GM18870 (cell line): Measurements from ENCODE around the gene ZNF502.
"Not testable (repeated sequence)": the region's sequence is repeated elsewhere in the genome, so short reads cannot be mapped to it uniquely, and the experiment has no call there.

Experiments
- ATAC-seq: cut with Tn5 transposase; IDR thresholded peaks from one replicate; pipeline ENCODE4 v1.9.1; 2021; ENCODE audit warnings: moderate library complexity; ENCODE audit not compliant: unreplicated experiment

ZNF502 gene

DNA sequence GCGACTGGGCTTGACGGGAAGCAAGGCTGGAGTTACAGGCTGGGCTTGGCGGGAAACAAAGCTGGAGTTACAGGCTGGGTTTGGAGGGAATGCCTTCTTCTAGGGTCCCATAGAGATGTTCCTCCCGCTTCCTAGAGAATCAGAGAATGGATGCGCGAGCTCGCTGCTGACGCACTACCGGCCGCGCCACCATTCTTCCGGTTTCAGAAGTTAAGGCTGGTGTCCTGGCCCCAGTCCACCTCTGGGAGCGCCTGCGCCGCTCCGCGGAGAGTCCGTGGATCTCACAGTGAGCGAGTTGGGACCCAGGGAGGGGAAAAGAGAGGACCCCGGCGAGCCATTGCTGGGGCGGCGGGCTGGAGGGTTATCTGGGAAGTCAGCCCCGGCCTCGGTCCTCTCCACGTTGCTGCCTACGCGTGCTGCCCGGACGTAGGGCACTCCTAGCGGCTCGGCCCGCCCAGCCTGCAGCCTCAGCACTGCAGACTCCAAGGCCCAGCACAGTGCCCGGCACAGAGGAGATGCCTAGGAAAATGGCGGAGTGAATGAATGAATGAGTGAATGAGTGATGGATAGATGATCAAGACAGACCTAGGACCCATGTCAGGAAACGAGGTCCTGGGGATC is at the start of gene ZNF502:
Gene ZNF502, plus strand, starts transcription at position 206 of the 621 bp plus-strand sequence. CDS start 7,602 bp downstream, outside the sequence.
- no peak for ATAC-seq

DNA sequence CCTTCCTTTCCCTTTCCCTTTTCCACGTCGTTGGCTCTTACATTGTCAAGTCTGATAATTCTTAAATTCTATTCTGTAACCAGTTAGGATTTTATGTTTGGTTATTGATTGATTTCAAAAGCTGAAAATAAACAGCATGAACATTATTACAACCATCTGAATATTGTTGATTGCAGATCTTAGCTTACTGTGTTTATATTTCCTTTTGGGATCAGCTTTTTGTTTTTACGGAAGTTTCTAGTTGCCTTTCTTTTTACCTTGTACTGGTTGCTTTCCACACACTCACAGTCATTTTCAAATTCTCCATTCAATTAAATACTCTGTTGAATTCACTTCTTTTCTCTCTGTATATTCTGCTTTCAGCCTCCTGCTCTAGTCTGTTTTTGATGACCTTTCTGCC is 47.3 kb upstream of the ZNF502 start:
- no peak for ATAC-seq

DNA sequence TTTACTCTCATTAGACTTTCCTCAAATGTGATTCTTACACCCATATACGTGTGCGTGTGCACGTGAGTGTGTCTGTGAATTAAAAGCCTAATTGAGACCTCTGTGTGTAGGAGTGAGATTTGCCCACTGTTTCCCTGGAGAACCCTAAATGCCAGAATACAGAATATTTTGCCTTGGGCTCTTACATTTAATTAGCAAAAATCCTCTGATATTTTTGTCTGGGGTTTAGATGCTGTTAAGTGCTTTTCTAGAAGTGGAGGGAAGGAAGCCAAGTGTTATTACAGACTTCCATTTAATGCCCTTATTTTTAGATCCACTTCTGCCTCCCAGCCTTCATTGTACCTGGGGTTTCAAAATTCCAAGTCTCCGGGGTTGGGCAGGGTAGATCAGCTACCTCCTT is 46.1 kb upstream of the ZNF502 start:
- ATAC-seq: no peak

DNA sequence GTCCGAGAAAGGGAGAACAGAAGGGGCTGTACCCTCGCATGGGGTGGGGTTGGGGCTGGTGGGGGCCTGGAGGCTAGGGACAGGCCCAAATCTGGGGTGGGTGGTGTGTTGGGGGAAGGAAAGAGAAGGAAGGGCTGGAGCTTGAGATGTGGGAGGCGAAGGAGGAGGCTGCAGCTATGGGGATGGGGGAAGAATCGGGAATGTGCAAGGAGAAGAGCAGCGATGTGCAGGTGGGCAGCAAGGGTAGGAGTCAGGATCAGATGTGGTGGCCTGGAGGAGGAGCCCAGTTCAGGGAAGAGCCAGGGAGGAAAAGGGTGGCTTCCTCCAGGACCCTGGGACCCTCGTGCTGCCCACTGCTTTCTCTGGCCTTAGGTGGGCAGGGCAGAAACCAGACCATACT is 42.7 kb upstream of the ZNF502 start:
- no peak for ATAC-seq

DNA sequence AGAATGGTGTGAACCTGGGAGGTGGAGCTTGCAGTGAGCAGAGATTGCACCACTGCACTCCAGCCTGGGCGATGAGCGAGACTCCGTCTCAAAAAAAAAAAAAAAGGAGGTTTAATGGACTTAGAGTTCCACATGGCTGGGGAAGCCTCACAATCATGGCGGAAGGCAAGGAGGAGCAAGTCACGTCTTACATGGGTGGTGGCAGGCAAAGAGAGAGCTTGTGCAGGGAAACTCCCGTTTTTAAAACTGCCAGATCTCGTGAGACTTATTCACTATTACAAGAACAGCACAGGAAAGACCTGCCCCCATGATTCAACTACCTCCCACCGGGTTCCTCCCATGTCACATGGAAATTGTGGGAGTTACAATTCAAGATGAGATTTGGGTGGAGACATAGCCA is 39.0 kb upstream of the ZNF502 start:
- not testable (repeated sequence) for ATAC-seq

DNA sequence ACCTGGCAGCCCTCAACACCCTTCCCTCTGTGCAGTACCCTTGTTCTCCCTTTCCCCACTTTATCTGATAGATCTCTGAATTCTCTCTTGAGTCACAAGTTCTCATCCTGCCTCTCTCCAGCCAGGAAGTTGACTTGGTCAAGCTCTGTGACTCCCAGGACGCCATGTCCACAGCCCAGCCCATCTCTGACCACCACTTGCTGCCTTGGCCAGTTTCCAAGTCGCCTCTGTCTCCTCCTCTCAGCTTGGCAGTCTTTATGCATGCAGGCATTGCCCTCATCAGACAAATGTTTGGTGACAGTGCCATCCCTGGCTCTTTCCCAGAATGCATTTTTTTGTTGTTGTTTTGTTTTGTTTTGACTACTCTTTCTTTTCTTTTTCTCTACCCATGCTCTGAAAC is 38.2 kb upstream of the ZNF502 start:
- ATAC-seq: no peak

DNA sequence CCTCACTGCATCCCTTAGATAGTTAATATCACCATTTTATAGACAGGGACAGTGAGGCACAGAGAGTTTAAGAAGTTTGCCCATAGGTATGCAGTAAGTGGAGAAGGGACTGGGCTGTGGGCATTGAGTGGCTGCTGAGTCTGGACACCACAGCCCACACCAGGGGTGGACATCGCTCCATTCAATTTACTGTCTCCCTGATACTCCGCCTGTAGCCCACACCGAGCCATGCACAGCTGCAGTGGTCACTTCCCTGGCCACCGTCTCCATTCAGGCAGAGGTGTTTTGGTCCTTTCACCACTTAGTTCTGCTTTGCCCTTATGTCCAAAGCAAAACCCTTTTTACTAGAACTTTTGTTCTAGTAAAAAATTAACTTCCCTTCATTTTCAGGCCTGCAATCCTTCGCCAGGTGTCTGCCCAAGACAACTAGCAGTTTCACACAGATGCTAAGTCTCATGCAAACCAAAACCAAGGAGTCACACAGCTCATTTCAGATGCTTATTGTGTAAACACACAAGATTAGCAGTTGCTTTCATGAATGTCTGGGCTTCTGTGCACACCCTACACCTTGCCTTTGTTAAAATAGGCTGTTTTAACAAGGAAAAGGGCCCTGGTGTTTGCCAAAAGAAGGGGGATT is 33.9 kb upstream of the ZNF502 start:
- no peak for ATAC-seq

DNA sequence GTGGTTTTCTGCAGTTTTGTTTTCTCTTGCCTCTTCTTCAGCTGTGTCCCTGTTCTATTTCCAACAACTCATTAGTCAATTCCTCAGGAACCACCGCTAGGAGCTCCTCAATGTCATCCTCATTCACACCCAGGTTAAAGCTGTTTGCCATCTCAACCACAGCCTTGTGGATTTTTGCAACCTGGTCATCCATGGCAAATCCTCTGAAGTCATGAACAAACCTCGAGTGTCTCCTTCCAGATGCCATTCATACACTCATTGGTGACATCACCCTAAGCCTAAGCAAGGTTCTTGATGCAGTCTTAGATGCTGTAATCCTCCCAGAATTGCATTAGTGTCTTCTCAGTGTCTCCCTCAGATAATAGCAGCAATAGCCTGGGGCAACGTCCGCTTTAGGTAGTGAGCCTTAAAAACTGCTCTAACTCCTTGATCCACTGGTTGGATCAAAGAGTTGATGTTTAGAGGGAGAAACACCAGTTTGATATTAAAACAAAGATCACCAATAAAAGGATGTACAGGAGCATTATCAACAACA is 31.5 kb upstream of the ZNF502 start:
- ATAC-seq: no peak

DNA sequence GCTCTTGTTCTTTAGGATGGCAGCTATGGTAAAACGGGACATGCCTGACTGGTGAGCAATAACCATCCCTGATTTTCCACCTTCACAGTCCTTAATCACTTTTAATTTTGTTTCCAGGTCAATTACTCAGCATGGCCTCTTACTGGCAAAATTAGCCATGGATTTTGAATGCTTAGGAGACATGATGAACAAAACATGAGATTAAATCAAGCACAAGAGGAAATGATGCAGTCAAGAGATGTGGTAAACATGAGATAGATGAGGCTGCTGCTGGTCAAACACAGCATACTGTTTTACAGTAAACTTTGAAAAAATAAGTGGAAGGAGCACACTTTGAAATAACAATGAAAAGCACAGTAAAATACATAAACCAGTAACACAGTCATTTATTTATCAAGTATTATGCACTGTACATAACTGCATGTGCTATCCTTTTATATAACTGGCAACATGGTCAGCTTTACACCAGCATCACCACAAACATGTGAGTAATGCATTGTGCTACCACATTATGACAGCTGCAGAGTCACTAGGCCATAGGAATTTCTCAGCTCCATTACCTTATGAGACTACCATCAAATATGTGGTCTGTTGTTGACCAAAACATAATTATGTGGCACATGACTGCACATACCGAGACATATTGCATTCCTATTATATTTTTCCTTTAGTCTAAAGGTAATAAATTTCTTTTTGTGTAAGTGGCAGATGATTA is 30.1 kb upstream of the ZNF502 start:
- ATAC-seq: no peak

DNA sequence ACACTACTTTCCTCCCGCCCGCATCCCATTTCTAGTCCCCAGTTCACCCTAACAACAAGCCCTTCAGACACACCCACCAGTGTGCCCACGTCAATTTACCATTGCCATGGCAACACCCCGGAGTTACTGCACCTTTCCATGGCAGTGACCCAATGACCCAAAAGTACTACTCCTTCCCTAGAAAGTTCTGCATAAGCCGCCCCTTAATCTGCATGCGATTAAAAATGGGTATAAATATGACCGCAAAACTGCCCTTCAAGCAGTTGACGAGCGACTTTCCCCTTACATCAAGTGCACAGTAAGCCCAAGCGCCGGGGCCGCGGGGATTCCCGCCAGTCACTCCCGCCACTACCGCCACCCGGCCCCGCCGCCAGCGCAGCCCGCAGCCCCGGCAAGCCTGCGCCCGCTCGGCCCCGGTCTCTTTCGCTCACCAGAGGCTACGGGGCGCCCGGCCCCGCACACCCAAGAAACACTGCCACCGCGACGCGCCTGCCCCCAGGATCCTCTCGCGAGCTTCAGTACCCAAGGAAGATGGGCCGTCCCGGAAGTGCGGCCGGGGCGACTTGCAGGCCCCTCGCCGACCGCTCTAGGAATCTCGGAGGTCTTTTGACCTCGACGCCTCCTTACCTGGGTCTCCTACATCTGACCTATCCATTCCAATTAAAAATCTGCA is 27.2 kb upstream of the ZNF502 start:
- no peak for ATAC-seq

DNA sequence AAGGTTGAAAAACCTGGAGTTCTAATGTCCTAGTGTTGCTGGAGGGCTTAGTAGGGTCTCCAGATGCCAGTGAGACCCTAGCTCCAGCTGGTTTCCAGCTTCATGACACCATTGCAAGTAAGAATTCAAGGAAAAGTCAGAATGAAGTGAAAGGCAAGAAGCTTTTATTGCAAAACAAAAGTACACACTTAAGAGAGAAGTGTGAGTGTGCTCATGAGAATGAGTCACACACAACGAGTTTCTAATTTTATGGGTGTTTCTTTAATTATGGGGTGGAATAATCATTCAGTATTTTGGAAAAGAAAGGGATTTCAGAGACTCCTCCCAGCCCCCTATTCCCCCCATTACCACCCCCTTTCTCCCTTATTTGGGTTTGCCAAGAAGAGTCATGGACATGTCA is 24.6 kb upstream of the ZNF502 start:
- ATAC-seq: no peak

DNA sequence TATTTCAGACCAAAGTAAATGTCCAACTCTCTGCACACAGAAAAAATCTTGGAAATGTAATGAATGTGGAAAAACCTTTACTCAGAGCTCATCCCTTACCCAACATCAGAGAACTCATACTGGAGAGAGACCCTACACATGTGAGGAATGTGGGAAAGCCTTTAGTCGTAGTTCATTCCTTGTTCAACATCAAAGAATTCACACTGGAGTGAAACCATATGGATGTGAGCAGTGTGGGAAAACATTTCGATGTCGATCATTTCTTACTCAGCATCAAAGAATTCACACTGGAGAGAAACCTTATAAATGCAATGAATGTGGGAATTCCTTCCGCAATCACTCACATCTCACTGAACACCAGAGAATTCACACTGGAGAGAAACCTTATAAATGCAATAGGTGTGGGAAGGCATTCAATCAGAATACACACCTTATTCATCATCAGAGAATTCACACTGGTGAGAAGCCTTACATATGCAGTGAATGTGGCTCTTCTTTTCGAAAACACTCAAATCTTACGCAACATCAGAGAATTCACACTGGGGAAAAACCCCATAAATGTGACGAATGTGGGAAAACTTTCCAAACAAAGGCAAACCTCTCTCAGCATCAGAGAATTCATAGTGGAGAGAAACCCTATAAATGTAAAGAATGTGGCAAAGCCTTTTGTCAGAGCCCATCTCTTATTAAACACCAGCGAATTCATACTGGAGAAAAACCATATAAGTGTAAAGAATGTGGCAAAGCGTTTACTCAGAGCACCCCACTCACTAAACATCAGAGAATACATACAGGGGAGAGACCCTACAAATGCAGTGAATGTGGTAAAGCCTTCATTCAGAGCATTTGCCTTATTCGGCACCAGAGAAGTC is 9.0 kb downstream of the ZNF502 start:
- ATAC-seq: no peak

DNA sequence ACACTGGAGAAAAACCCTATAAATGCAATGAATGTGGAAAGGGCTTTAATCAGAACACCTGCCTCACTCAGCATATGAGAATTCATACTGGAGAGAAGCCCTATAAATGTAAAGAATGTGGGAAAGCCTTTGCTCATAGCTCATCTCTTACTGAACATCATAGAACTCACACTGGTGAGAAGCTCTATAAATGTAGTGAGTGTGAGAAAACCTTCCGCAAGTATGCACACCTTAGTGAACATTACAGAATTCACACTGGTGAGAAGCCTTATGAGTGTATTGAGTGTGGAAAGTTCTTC is 9.6 kb downstream of the ZNF502 start:
- ATAC-seq: no peak

DNA sequence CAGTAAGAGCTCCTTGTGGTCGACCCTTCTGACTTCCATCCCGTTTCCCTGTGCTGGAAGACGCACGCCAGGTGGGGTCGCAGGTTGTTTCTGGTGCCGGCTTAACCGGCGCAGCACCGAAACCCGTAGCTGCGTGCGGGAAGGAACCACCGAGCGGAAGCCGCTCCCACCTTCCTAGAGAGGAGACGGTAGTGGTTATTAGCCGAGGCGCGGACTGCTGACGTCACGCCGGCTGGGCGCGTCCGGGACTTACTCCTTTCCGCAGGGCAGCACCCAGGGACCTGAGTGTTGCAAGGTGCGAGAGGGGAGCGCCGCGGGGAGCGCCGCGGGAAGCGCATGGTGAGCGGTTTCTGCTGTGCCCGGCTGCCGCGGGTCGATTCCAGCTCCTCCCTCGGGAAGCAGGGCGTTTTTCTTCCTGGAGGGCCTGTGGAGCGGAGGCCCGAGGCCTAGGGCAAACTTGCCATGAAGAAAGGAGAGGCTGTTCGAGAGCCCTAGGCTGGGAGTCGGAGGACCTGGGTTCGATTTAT is 17.0 kb downstream of the ZNF502 start, which contains the start of gene ZNF501:
Gene ZNF501, plus strand, starts transcription at position 252 of the 527 bp plus-strand sequence. CDS start 4,787 bp downstream, outside the sequence.
- peak; percentile 67 for ATAC-seq

DNA sequence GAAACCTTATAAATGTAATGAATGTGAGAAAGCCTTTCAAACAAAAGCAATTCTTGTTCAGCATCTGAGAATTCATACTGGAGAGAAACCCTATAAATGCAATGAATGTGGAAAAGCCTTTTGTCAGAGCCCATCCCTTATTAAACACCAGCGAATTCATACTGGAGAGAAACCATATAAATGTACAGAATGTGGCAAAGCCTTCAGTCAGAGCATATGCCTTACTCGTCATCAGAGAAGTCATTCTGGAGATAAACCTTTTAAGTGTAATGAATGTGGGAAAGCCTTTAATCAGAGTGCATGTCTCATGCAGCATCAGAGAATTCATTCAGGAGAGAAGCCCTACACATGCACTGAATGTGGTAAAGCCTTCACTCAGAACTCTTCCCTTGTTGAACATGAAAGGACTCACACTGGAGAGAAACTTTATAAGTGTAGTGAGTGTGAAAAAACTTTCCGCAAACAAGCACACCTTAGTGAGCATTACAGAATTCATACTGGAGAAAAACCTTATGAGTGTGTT is 22.2 kb downstream of the ZNF502 start:
- ATAC-seq: no peak

DNA sequence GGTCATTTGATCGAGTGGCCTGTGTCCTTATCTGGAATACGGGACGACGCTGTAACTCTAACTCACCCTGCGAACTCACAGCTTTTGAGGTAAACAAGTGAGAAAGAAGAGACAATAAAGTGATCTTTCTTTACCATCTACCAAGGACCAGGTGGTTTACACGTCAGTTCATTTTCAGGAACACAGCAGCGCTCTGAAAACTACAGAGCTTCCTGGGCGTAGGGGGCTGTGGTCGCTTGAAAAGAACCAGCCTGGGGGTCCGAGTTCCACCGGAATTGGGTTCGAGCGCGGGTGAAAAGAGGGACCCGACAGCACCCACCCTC is 48.6 kb downstream of the ZNF502 start:
- ATAC-seq: no peak

DNA sequence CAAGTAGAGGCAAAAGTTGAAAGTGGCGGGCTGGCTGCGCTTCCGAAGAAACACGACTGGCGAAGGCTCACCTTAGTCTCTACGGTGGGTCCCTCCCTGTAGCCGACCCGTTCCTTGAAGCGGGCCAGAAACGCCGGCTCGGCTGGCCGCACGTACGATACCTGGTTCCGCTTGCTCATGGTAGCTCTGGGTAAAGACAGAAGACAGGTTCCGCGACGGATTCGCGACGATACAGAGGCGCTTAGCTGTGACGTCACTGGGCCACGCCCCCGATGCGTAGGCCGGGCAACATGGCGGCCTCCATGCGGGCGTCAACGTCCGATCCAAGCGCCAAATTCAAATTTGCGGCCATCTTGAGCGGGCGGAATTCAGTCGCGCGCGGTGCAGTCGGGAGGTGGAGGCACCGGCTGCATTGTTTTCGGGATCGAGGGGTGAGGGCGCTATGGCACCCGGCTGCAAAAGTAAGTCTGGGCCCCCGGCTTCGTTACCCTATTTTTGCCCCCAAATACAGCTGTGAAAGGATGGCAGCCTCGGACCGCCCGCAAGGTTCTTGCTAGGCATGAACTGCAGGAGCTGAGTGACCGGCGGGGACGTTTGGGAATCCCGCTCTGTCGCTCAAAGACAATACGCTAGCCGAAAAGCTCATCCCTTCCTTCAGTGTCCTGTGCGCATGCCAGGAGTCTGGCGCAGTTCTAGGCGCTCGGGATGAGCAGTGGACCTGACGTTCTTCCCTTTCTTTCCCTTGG is 49.1 kb downstream of the ZNF502 start, which contains the start of the genes KIAA1143 and KIF15:
Gene KIAA1143, minus strand, starts transcription at position 196 of the 746 bp plus-strand sequence. Its CDS starts 17 bp downstream, at position 179.
Gene KIF15, plus strand, starts transcription at position 371 of the 746 bp plus-strand sequence. Its CDS starts 72 bp downstream, at position 443.
- peak; percentile 84 for ATAC-seq

DNA sequence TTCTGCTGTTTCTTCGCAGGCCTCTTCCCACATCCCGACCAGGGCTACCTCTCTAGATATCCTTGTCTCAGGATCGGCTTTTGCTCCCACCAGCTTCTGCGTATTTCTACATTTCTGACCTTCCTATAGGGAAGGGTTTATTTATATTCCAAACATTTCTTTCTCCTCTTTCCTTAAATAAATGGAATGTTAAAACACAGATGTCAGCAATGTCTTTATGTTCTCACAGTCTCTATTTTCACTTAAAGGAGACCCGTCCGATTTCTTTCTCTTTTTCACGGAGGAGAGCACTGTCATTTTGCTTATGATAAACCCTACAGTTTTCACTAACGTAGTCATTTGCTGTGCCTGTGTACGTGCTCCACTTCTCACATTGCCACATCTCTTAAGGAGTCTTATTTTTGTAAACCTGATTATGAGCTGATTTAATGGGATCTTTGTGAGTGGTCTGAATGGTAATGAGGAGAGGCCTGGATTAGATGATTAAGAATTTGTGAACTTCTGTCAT is 49.8 kb downstream of the ZNF502 start:
- ATAC-seq: no peak

DNA sequence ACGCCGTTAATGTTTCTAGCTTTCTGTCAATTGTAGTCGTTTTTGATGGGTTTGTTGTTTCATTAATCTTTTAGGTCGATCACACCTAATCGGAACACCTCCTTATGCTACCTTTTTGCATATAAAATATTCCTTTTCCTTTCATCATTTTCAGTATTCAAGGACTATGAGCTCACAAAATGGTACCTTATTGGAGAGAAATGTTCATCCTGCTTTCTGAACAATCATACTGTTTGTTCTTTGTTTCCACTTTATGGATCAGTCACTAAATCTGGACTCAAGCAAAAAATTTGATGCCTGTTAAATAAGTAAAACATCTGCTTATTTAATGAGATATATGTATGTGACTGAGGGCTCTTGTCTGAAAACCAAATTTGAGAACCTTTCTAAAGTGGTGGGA is 50.2 kb downstream of the ZNF502 start:
- no peak for ATAC-seq
